ENCODE results near the gene SRGAP3. TPM values are rescaled to one million over a fixed set of nuclear protein-coding genes. Genes with fewer than 3 reads are reported as not detected.
A peak's percentile ranks its signal among the peaks of the same experiment; 100 is the strongest.

SRGAP3 gene
- total RNA-seq, 1 donor from 2014 or later, result 10.3 TPM

GRCh38 chr3:9247361-9247940 is 2.0 kb downstream of the SRGAP3 start:
- TF ChIP-seq, protein P1, sequence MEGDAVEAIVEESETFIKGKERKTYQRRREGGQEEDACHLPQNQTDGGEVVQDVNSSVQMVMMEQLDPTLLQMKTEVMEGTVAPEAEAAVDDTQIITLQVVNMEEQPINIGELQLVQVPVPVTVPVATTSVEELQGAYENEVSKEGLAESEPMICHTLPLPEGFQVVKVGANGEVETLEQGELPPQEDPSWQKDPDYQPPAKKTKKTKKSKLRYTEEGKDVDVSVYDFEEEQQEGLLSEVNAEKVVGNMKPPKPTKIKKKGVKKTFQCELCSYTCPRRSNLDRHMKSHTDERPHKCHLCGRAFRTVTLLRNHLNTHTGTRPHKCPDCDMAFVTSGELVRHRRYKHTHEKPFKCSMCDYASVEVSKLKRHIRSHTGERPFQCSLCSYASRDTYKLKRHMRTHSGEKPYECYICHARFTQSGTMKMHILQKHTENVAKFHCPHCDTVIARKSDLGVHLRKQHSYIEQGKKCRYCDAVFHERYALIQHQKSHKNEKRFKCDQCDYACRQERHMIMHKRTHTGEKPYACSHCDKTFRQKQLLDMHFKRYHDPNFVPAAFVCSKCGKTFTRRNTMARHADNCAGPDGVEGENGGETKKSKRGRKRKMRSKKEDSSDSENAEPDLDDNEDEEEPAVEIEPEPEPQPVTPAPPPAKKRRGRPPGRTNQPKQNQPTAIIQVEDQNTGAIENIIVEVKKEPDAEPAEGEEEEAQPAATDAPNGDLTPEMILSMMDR (IDR thresholded peaks at IDR 0.05; ENCODE audit: borderline replicate concordance), result no peak

DNA sequence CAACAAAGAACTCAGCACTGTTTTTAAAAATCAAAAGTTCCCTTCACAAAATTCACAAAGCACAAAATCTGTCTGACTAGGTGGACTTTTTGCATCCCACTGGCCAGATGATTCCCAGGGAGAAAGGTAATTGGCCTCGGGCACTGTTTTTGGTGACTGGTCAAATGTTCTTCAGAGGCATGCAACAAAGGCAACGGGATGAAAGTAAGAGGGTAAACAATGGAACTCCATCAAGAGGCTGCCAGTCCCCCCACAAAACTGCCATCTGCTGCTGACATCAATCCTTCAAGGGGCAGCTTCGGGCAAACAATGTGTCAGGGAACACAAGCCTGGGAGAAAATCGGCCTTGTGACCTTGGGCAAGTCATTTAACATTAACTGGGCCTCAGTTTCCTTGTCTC is 3.3 kb downstream of the SRGAP3 start:
- H3K9me3 ChIP-seq (replicated peaks), result no peaks in the 10 kb centered on the region
- H3K4me3 ChIP-seq, result no peak overlapping the region
- DNase-seq, result no peak
- TF ChIP-seq, protein P1 (IDR thresholded peaks at IDR 0.05; ENCODE audit: borderline replicate concordance), result no peak
- H3K36me3 ChIP-seq, result no peaks in the 10 kb centered on the region
- intact Hi-C loops (cut with micrococcal nuclease), result no loop called here
- no peaks in the 10 kb centered on the region for H3K27me3 ChIP-seq (ENCODE audit: low read depth)
- no peak overlapping the region for H3K27ac ChIP-seq (replicated peaks)
- H3K4me1 ChIP-seq, result peaks cover 40% of the 10 kb centered on the region

More at GRCh38 chr3:9247361-9247940, 2.0 kb downstream of the SRGAP3 start:
- no peaks in the 10 kb centered on the region for H3K9me3 ChIP-seq (replicated peaks)
- no peaks in the 10 kb centered on the region for H3K36me3 ChIP-seq
- H3K27ac ChIP-seq (replicated peaks), result no peak overlapping the region
- H3K4me1 ChIP-seq, result peaks cover 45% of the 10 kb centered on the region
- peak overlapping the region; percentile 70 for H3K4me3 ChIP-seq
- intact Hi-C loops (cut with micrococcal nuclease), result no loop called here
- no peaks in the 10 kb centered on the region for H3K27me3 ChIP-seq (ENCODE audit: low read depth)
- no peak for DNase-seq

GRCh38 chr3:9244495-9245183 is 4.8 kb downstream of the SRGAP3 start:
- no peaks in the 10 kb centered on the region for H3K36me3 ChIP-seq
- H3K27ac ChIP-seq (replicated peaks), result no peak overlapping the region
- peaks cover 26% of the 10 kb centered on the region for H3K4me1 ChIP-seq
- no peaks in the 10 kb centered on the region for H3K27me3 ChIP-seq (ENCODE audit: low read depth)
- intact Hi-C loops (cut with micrococcal nuclease), result no loop called here
- DNase-seq, result no peak
- TF ChIP-seq, protein P1 (IDR thresholded peaks at IDR 0.05; ENCODE audit: borderline replicate concordance), result no peak
- H3K9me3 ChIP-seq (replicated peaks), result no peaks in the 10 kb centered on the region
- H3K4me3 ChIP-seq, result no peak overlapping the region

DNA sequence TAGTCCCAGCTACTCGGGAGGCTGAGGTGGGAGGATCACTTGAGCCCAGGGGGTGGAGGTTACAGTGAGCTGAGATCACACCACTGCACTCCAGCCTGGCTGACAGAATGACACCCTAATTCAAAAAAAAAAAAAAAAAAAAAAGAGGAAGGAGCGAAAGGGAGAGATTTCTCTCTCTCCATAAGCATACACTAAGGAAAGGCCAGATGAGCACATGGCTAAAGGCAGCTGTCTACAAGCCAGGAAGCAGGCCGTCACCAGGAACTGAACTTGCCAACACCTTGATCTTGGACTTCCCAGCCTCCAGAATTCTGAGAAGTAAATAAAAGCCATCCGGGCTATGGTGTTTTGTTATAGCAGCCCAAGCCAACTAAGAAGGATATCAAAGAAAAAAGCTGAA is 7.5 kb downstream of the SRGAP3 start:
- H3K27me3 ChIP-seq (ENCODE audit: low read depth), result no peaks in the 10 kb centered on the region
- TF ChIP-seq, protein P1 (IDR thresholded peaks at IDR 0.05; ENCODE audit: borderline replicate concordance), result no peak
- intact Hi-C loops (cut with micrococcal nuclease), result no loop called here

DNA sequence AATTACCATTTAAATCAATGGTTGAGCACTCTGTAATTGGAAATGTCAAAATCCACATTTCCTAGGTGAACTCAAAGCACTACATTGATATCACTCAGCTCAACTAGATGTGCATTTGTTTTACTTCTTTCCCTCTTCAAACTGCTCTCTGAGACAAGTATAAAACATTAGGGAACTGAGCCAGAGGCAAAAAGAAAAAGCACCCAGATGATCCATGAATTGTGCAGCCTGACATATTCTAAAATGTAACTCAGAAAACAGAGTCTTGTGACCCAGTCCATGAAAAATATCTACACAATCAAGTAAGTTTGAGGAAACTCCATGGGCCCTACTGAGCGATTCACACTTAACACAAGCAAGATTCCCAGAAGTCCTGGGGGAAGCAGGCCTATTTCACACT is 9.8 kb downstream of the SRGAP3 start:
- Histone ChIP-seq H3K27ac (replicated peaks) (no peak overlapping the region), H3K4me1 (no peaks in the 10 kb centered on the region), H3K36me3 (no peaks in the 10 kb centered on the region), H3K4me3 (no peak overlapping the region), H3K9me3 (replicated peaks) (no peaks in the 10 kb centered on the region), H3K27me3 (ENCODE audit: low read depth) (no peaks in the 10 kb centered on the region)
- intact Hi-C loops (cut with micrococcal nuclease), result no loop called here
- DNase-seq, result no peak
- TF ChIP-seq, protein P1 (IDR thresholded peaks at IDR 0.05; ENCODE audit: borderline replicate concordance), result no peak

More for the DNA sequence above, 7.5 kb downstream of the SRGAP3 start:
- no peak overlapping the region for H3K27ac ChIP-seq (replicated peaks)
- H3K36me3 ChIP-seq, result no peaks in the 10 kb centered on the region
- no peak overlapping the region for H3K4me3 ChIP-seq
- no peaks in the 10 kb centered on the region for H3K4me1 ChIP-seq
- no peak for DNase-seq
- H3K9me3 ChIP-seq (replicated peaks), result no peaks in the 10 kb centered on the region

Measured in left ventricle myocardium inferior (tissue), 1 donor.